ENCODE results near the gene RPA1. TPM values are rescaled to one million over a fixed set of nuclear protein-coding genes. Genes with fewer than 3 reads are reported as not detected.
"Not testable (repeated sequence)": the region's sequence is repeated elsewhere in the genome, so short reads cannot be mapped to it uniquely, and the experiment has no call there.

RPA1 gene
- total RNA-seq, 1 experiment from 2014 or later: 158 TPM

DNA sequence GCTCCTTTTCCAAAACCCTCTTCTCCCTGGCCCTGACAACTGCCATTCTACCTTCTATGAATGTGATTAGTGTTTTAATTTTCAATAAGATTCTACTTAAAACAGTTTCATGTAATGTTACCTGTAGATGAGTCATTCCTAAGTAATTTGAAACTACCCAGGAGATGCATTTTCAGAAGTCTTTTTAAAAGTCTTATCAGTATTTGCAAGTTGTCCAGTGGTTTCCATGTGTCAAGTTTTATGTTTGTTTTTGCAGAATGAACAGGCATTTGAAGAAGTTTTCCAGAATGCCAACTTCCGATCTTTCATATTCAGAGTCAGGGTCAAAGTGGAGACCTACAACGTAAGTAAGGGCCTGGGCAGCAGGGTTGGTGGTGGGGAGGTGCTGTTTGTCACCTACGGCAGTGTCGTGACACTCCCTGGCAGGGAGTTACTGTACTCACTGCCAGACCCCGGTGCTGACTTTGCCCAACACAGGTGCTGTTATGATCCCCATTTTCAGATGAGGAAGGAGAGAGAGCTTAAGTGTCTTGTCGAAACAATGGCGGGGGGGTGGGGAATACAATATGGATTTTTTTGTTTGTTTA lies 65.0 kb downstream of the RPA1 start:
- CTCF ChIA-PET: no interaction called here
- Mint-ChIP-seq H3K4me3 (no peak overlapping the region), H3K36me3 (peaks cover 56% of the 10 kb centered on the region)

DNA sequence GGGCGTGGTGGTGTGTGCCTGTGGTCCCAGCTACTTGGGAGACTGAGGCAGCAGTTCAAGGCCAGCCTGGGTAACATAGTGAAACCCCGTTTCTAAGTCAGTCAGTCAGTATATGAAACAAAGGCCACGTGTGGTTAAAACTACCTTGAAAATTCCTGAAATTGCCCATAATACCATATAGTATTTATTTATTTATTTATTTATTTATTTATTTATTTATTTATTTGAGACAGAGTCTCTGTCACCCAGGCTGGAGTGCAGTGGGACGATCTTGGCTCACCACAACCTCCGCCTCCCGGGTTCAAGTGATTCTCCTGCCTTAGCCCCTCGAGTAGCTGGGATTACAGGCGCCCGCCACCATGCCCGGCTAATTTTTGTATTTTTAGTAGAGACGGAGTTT lies 65.7 kb downstream of the RPA1 start:
- H3K9me3 Mint-ChIP-seq; H3K27me3 Mint-ChIP-seq (ENCODE audit: low read depth); H3K4me3 Mint-ChIP-seq; ATAC-seq; H3K4me1 Mint-ChIP-seq; POLR2A ChIA-PET; DNase-seq (ENCODE audit: low spot score); H3K27ac Mint-ChIP-seq: not testable (repeated sequence)
- peaks cover 56% of the 10 kb centered on the region for H3K36me3 Mint-ChIP-seq
- CTCF ChIA-PET: interaction anchor here (1.0 kb wide), 1 partner anchor 13 kb away, joined by 3 read pairs; no protein-coding TSS in a partner anchor

More for the DNA sequence above, 65.0 kb downstream of the RPA1 start:
- no peak for DNase-seq (ENCODE audit: low spot score)
- TF ChIP-seq GABPB1 (CRISPR knock-in tag; IDR thresholded peaks at IDR 0.05) (no peak), CBFB (CRISPR knock-in tag; IDR thresholded peaks at IDR 0.05; ENCODE audit: low read depth) (no peak), SMAD4 (CRISPR knock-in tag; IDR thresholded peaks at IDR 0.05) (no peak)
- no peak for ATAC-seq
- H3K27ac Mint-ChIP-seq: no peak overlapping the region
- no peaks in the 10 kb centered on the region for H3K4me1 Mint-ChIP-seq
- no peaks in the 10 kb centered on the region for H3K9me3 Mint-ChIP-seq
- H3K27me3 Mint-ChIP-seq (ENCODE audit: low read depth): no peaks in the 10 kb centered on the region
- POLR2A ChIA-PET: no interaction called here

DNA sequence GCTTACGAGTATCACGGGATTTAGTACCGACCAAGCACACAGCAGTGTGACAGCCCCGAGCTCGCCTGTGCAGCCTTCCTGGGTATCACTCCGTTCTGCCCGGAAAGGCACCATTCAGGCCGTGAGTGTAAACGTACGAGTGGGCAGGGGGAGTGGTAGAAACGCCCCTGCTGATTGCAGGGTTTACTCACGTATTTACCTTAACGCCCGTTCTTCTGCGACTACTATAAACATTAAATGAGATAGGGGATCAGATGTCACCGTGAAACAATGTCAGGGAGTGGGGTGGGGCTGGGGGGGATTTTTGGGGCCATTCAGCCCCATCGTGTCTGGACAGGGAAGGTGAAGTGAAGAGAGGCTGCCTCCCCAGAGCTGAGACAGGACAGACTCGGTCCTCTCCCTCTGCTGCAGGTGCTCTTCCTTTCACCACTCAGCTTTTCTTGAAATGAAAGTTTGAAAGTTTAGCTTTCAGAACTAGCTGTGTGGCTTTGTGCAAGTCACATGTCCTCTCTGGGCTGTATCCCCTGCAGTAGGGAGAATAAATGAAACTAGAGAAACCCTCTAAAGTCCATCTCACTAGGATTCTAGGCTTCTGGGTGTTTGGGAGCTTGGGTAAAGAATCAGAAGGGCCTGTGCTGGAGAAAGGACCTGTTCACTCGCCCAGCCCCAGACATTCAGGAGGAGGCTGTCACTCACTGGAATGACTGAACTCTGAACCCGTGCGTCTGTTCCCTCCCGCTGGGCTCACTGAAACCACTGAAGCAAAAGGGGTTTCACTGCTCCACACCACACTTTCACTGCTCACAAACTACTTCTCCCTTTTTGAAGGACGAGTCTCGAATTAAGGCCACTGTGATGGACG lies 66.7 kb downstream of the RPA1 start:
- DNase-seq (ENCODE audit: low spot score) (no peak), ATAC-seq (no peak)
- Mint-ChIP-seq H3K4me3 (no peak overlapping the region), H3K9me3 (no peaks in the 10 kb centered on the region), H3K27me3 (ENCODE audit: low read depth) (no peaks in the 10 kb centered on the region), H3K27ac (no peak overlapping the region), H3K4me1 (no peaks in the 10 kb centered on the region), H3K36me3 (peaks cover 48% of the 10 kb centered on the region)
- CTCF ChIA-PET: interaction anchor here (1.0 kb wide), 1 partner anchor 12 kb away, joined by 3 read pairs; no protein-coding TSS in a partner anchor
- POLR2A ChIA-PET: no interaction called here
- TF ChIP-seq ZNF425 (CRISPR knock-in tag; conservative IDR thresholded peaks at IDR 0.05) (no peak), NR3C1 (CRISPR knock-in tag; conservative IDR thresholded peaks at IDR 0.05; ENCODE audit: low read depth) (no peak), IRF2 (CRISPR knock-in tag; IDR thresholded peaks at IDR 0.05; ENCODE audit: borderline replicate concordance, low read depth) (no peak), NR1H2 (CRISPR knock-in tag; IDR thresholded peaks at IDR 0.05) (no peak), OVOL2 (CRISPR knock-in tag; IDR thresholded peaks at IDR 0.05; ENCODE audit: borderline replicate concordance) (no peak), PREB (CRISPR knock-in tag; IDR thresholded peaks at IDR 0.05; ENCODE audit: borderline replicate concordance) (no peak), ZNF671 (CRISPR knock-in tag; IDR thresholded peaks at IDR 0.05) (no peak), STAT6 (CRISPR knock-in tag; conservative IDR thresholded peaks at IDR 0.05; ENCODE audit: low read depth) (no peak), FOXJ3 (CRISPR knock-in tag; IDR thresholded peaks at IDR 0.05; ENCODE audit: borderline replicate concordance) (no peak), FOXP4 (CRISPR knock-in tag; IDR thresholded peaks at IDR 0.05) (no peak), E2F4 (CRISPR knock-in tag; IDR thresholded peaks at IDR 0.05; ENCODE audit: borderline replicate concordance, low read depth) (no peak), ZNF138 (CRISPR knock-in tag; conservative IDR thresholded peaks at IDR 0.05) (no peak), CREB1 (CRISPR knock-in tag; IDR thresholded peaks at IDR 0.05) (no peak), ZNF232 (CRISPR knock-in tag; IDR thresholded peaks at IDR 0.05) (no peak), RELA (CRISPR knock-in tag; IDR thresholded peaks at IDR 0.05; ENCODE audit: borderline replicate concordance) (no peak), ZBTB21 (CRISPR knock-in tag; IDR thresholded peaks at IDR 0.05; ENCODE audit: borderline replicate concordance) (no peak)
- TF ChIP-seq, protein P1, sequence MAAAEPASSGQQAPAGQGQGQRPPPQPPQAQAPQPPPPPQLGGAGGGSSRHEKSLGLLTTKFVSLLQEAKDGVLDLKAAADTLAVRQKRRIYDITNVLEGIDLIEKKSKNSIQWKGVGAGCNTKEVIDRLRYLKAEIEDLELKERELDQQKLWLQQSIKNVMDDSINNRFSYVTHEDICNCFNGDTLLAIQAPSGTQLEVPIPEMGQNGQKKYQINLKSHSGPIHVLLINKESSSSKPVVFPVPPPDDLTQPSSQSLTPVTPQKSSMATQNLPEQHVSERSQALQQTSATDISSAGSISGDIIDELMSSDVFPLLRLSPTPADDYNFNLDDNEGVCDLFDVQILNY (CRISPR knock-in tag; IDR thresholded peaks at IDR 0.05): no peak

Measured in WTC11 (cell line).